IgD-negative memory B cell (primary cell): ENCODE results near the gene CTSS. TPM values are rescaled to one million over a fixed set of nuclear protein-coding genes. Genes with fewer than 3 reads are reported as not detected.
"Not testable (repeated sequence)": the region's sequence is repeated elsewhere in the genome, so short reads cannot be mapped to it uniquely, and the experiment has no call there.

Experiments
- H3K27ac Mint-ChIP-seq, 3 donors: one replicate each; pipeline ENCODE4 v1.8.0; 2020 to 2022; ENCODE audit warnings: mild to moderate bottlenecking in 3 of 3, mixed read lengths in 3 of 3, moderate library complexity in 1 of 3
- H3K27me3 Mint-ChIP-seq: one replicate; pipeline ENCODE4 v1.8.0; 2021; ENCODE audit warnings: mixed read lengths
- H3K36me3 Mint-ChIP-seq: one replicate; pipeline ENCODE4 v1.8.0; 2020; ENCODE audit warnings: mild to moderate bottlenecking, mixed read lengths
- H3K4me1 Mint-ChIP-seq, 3 donors: one replicate each; pipeline ENCODE4 v1.8.0; 2020 to 2022; ENCODE audit warnings: mixed read lengths in 3 of 3, mild to moderate bottlenecking in 1 of 3
- H3K4me3 Mint-ChIP-seq, 4 donors: one replicate each; pipeline ENCODE4 v1.8.0; 2020 to 2022; ENCODE audit warnings: mild to moderate bottlenecking in 4 of 4, mixed read lengths in 4 of 4, moderate library complexity in 3 of 4
- H3K9me3 Mint-ChIP-seq, 3 donors: one replicate each; pipeline ENCODE4 v1.8.0; 2020 to 2021; ENCODE audit warnings: mixed read lengths in 3 of 3, mild to moderate bottlenecking in 1 of 3
- polyA plus RNA-seq: library from polyadenylated mRNA; unstranded; fragments of 300-500 nt; fragmentation: Illumina TruSeq; gene quantifications from one replicate; pipeline ENCODE4 v1.2.3, GENCODE V29; 2021

The CTSS gene
- polyA plus RNA-seq, 1 donor from 2014 or later = 478 TPM

DNA sequence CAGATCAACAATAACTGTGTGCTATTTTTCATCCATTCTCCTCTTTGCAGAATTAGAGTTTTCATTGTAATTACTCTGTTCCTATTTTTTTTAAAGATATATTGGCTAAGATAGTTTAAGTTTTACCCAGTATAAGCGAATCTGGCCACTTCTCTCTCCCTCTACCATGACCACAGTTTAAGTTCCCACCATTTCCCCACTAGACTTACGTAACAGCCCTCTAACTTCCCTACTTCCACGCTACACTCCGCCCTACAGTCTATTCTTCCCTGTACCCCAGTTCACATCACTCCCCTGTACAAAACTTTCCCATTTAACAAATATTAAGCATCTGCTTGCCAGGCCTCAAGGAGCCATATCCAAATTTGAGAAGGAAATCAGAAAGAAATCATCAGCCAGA is 26.0 kb upstream of the CTSS start:
- Mint-ChIP-seq H3K36me3 (peaks cover 2% of the 10 kb centered on the region), H3K27me3 (no peaks in the 10 kb centered on the region), H3K9me3 (no peaks in the 10 kb centered on the region), H3K4me1 (peaks cover 8 to 10% (median 10%) of the 10 kb centered on the region in 3 donors), H3K27ac (peak overlapping the region in 1 of 3 donors; percentile 8), H3K4me3 (no peak overlapping the region)

DNA sequence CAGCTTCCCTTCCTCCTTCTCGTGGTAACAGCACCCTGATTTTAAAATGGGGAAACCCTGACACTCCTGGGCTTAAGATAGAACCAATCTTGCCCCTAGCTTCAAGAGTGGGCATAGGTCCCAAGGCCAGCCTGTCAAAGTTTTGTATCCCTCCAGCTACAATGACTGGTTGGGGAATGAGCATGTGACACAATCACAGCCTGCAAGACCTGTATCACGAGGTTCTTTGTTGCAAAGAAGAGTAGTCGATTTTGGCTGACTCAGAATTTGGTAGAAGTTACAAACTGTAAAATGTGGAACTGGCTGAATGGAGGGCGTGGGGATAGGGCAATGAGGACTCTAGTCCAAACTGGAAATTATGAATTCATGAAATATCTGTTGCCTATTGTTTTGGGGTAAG is 23.8 kb upstream of the CTSS start:
- no peaks in the 10 kb centered on the region for H3K9me3 Mint-ChIP-seq
- H3K27me3 Mint-ChIP-seq = no peaks in the 10 kb centered on the region
- H3K4me3 Mint-ChIP-seq = no peak overlapping the region
- peaks cover 2% of the 10 kb centered on the region for H3K36me3 Mint-ChIP-seq
- H3K27ac Mint-ChIP-seq = peak overlapping the region in 1 of 3 donors; percentile 80
- H3K4me1 Mint-ChIP-seq = peaks cover 9 to 10% (median 10%) of the 10 kb centered on the region in 3 donors

DNA sequence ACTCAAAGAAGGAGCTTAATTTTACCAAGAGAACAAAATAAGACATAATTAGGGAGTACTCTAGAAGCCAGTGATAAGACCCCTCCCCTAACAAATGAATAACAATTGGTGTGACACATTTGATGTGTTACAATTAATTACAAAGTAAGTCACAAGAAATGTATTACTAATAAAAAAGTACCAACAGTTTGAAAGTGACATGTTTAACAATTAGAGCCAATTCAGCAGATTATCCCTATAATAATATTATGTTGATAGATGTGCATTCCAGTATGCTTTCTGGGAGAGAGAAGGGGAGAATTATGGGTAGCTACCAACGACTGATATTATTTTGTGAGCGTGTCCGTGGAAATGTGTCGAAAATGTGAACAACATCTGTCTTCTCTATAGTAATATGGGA is 23.4 kb upstream of the CTSS start:
- Mint-ChIP-seq H3K4me3 (no peak overlapping the region), H3K9me3 (no peaks in the 10 kb centered on the region), H3K4me1 (peaks cover 9 to 10% (median 10%) of the 10 kb centered on the region in 3 donors), H3K36me3 (peaks cover 2% of the 10 kb centered on the region), H3K27me3 (no peaks in the 10 kb centered on the region), H3K27ac (no peak overlapping the region)

DNA sequence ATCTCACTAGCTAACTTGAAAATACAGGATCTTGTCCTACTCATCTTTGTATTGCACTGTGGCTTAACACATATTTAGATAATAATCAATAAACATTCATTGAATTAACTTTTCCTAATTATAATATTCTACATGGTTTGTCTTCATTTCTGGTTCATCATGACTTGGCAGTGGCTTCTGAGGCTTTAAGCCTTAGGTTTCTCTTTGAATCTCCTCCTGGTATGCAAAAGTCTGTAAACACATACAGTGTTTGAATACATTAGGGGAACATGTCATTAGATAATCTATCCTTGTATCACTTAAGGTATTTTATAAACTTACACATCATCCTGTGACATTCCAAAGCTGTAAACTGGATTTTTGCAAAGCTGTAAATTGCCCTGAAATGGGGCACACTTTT is 21.9 kb upstream of the CTSS start:
- no peak overlapping the region for H3K4me3 Mint-ChIP-seq
- no peaks in the 10 kb centered on the region for H3K9me3 Mint-ChIP-seq
- H3K36me3 Mint-ChIP-seq = peaks cover 2% of the 10 kb centered on the region
- no peaks in the 10 kb centered on the region for H3K27me3 Mint-ChIP-seq
- no peak overlapping the region for H3K27ac Mint-ChIP-seq
- peaks cover 9 to 10% (median 10%) of the 10 kb centered on the region in 3 donors for H3K4me1 Mint-ChIP-seq

DNA sequence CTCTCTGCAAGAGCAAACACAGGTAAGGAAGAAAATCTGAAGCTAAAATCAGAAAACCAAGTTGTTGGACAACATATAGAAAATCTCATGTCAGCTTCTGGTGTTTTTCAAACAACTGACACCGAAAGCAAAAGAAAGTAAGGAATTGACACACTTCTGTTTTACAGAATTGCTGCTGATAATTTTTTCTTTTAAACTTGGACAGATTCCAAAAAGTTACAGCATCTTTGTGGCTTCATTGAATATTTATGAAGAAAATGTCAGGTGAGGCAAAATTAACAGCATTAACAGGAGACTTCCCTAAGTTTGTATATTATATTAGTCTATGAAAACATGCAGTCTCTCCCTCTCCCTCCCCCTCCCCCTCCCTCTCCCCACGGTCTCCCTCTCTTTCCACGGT is 14.9 kb upstream of the CTSS start:
- Mint-ChIP-seq H3K4me3 (no peak overlapping the region), H3K36me3 (no peaks in the 10 kb centered on the region), H3K4me1 (peaks cover 0 to 6% (median 5%) of the 10 kb centered on the region in 3 donors), H3K27ac (no peak overlapping the region), H3K9me3 (no peaks in the 10 kb centered on the region), H3K27me3 (no peaks in the 10 kb centered on the region)

DNA sequence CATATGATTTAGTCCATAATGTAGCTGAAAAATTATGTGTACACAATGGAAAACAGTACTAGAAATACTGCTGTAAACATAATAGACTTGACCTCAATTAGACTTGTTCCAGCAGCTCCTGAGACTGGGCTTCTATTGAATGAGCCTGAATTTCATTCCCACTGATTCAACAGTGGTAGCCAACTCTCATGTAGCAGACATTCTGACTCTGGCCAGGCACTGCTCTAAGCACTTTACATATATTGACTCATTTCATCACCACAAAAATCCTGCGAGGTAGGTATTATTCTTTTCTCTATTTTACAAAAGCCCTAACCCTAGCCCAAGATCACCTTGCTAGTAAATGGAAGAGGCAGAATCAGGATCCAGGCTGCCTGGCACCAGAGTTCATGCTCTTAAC is 12.8 kb upstream of the CTSS start:
- H3K9me3 Mint-ChIP-seq = no peaks in the 10 kb centered on the region
- H3K4me1 Mint-ChIP-seq = peaks cover 0 to 5% (median 5%) of the 10 kb centered on the region in 3 donors
- no peaks in the 10 kb centered on the region for H3K27me3 Mint-ChIP-seq
- H3K4me3 Mint-ChIP-seq = no peak overlapping the region
- H3K36me3 Mint-ChIP-seq = no peaks in the 10 kb centered on the region
- no peak overlapping the region for H3K27ac Mint-ChIP-seq

DNA sequence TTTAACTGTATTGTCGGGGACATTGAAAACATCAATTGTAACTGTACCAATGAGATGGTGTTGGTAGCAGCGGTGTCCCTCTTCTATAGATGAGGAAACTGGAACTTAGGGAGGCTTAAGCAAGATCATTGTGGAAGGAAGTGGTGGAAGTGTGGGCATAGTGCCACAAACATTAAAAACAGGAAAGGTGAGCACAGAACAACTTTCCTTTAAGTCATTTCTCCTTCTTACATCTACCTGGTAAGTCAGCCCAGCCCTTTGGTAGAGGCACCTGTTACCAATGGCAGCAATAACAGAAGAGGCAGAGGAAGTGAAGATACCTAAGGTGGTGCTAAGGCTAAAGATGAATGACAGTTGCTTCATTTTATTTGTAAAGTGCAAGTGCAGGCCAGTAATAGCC is 12.0 kb upstream of the CTSS start:
- no peaks in the 10 kb centered on the region for H3K27me3 Mint-ChIP-seq
- H3K4me3 Mint-ChIP-seq = no peak overlapping the region
- H3K36me3 Mint-ChIP-seq = peaks cover 1% of the 10 kb centered on the region
- no peak overlapping the region for H3K27ac Mint-ChIP-seq
- no peaks in the 10 kb centered on the region for H3K9me3 Mint-ChIP-seq
- H3K4me1 Mint-ChIP-seq = peaks cover 0 to 5% (median 5%) of the 10 kb centered on the region in 3 donors

DNA sequence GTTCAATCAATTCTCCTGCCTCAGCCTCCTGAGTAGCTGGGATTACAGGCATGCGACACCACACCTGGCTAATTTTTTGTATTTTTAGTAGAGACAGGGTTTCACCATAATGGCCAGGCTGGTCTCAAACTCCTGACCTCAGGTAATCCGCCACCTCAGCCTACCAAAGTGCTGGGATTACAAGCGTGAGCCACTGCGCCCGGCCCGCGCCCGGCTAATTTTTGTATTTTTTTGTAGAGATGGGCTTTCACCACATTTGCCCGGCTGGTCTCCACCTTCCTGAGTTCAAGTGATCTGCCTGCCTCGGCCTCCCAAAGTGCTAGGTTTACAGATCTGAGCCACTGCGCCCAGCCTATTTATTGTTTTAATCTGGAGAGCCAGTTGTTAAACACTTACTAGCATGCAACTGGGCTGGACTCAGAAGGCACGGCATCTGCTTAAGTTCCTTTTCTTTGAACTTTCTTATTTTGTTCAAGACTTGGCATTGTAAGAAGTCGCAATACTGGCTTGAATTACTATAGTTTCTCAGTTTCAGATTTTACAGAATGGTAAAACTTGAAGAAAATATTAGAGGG is 10.4 kb upstream of the CTSS start:
- H3K4me3 Mint-ChIP-seq, H3K27me3 Mint-ChIP-seq, H3K27ac Mint-ChIP-seq, H3K9me3 Mint-ChIP-seq, H3K36me3 Mint-ChIP-seq: not testable (repeated sequence)
- H3K4me1 Mint-ChIP-seq = peaks cover 6 to 12% (median 10%) of the 10 kb centered on the region in 3 donors

DNA sequence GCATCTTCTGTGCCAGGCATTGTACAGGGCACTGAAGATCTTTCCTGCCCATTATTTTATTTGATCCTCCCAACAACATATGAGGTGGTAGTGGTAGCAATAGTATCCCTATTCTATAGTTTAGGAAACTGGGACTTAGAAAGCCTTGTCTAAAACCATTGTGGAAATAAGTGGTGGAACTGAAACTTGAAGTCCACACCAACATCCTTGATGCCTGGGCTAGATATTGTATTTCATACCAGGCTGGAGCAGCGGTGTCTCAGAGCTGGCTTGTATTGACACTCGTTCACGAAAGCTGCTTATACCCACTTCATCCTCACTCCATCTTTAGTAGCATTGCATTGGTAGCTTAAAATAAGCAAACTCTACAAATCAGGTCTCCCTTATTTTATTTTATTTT is 9.7 kb upstream of the CTSS start:
- Mint-ChIP-seq H3K4me1 (peaks cover 12 to 18% (median 15%) of the 10 kb centered on the region in 3 donors), H3K9me3 (no peaks in the 10 kb centered on the region), H3K4me3 (no peak overlapping the region), H3K27me3 (no peaks in the 10 kb centered on the region), H3K36me3 (peaks cover 1% of the 10 kb centered on the region), H3K27ac (no peak overlapping the region)

DNA sequence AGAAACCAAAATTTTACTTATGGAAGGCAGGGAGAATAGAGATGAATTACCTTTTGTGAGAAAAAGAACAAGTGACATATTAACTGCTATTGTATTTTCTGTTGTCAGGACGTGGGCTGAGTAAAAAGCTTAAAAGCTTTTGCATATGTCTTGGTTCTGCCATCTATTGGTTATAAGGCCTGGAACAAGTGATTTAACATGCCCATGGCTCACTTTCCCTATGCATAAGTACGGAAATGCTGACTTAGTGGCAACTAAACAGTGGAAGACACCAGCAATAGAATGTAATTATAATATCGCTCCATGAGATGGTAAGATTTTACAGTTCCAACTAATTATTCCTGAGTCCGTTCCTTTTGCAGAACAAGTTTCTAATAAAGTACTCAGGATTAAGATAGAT is 6.7 kb upstream of the CTSS start:
- Mint-ChIP-seq H3K36me3 (peaks cover 1% of the 10 kb centered on the region), H3K27me3 (no peaks in the 10 kb centered on the region), H3K9me3 (no peaks in the 10 kb centered on the region), H3K4me3 (no peak overlapping the region), H3K27ac (no peak overlapping the region), H3K4me1 (peaks cover 11 to 17% (median 12%) of the 10 kb centered on the region in 3 donors)

DNA sequence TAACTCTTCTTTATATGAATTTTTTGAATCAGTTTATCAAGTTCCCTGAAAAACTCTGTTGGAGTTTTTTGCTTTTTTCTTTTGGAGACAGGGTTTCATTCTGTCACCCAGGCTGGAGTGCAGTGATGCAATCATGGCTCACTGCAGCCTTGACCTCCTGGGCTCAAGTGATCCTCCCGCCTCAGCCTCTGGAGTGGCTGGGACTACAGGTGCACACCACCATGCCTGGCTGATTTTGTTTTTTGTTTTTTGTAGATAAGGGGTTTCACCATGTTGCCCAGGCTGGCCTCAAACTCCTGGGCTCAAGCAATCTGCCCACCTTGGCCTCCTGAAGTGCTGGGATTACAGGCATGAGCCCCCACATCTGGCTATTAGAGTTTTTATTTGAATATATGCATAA is 2.1 kb upstream of the CTSS start:
- H3K27ac Mint-ChIP-seq = peak overlapping the region in 1 of 3 donors; percentile 24
- H3K9me3 Mint-ChIP-seq, H3K27me3 Mint-ChIP-seq, H3K36me3 Mint-ChIP-seq: not testable (repeated sequence)
- peak overlapping the region in 1 of 4 donors; percentile 44 for H3K4me3 Mint-ChIP-seq
- H3K4me1 Mint-ChIP-seq = peaks cover 29 to 31% (median 31%) of the 10 kb centered on the region in 3 donors

DNA sequence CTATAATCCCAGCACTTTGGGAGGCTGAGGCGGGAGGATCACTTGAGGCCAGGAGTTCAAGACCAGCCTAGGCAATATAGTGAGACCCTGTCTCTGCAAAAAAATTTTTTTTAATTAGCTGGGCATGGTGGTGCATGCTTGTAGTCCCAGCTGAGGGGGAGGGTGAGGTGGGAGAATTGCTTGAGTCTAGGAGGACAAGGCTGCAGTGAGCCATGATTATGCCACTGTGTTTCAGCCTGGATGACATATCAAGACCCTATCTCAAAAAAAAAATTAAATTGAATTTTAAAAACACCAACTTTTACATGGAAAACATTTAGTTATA is 361 bp upstream of the CTSS start:
- H3K9me3 Mint-ChIP-seq, H3K27me3 Mint-ChIP-seq, H3K36me3 Mint-ChIP-seq: not testable (repeated sequence)
- Mint-ChIP-seq H3K4me3 (peak overlapping the region; percentile 96), H3K27ac (peak overlapping the region; percentile 93 to 98 (median 96)), H3K4me1 (peaks cover 31 to 37% (median 33%) of the 10 kb centered on the region in 3 donors)

DNA sequence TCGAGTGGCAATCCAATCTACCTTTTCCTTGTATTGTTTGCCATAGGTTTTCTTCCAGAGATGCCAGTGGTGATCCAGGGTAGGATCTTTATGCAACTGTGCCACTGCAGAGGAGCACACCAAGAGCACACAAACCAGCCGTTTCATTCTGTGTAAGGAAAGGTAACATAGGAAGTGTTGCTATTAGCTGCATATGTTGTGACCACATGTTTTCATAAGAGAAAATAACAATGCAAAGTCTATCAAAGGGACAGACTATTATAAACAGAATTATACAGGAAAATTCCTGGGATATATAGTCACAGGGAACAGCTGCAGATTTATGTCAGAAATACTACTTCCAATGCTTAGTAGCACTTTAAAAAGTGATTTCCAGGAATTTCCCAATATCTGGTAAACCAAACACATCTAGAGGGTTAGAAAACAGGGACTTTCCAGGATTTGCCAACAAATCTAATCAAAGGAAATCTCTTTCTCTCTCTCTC is 919 bp downstream of the CTSS start:
- Mint-ChIP-seq H3K27ac (peak overlapping the region; percentile 93 to 98 (median 96)), H3K9me3 (no peaks in the 10 kb centered on the region), H3K27me3 (peaks cover 1% of the 10 kb centered on the region), H3K36me3 (peaks cover 14% of the 10 kb centered on the region), H3K4me3 (peak overlapping the region; percentile 96), H3K4me1 (peaks cover 36 to 43% (median 40%) of the 10 kb centered on the region in 3 donors)

DNA sequence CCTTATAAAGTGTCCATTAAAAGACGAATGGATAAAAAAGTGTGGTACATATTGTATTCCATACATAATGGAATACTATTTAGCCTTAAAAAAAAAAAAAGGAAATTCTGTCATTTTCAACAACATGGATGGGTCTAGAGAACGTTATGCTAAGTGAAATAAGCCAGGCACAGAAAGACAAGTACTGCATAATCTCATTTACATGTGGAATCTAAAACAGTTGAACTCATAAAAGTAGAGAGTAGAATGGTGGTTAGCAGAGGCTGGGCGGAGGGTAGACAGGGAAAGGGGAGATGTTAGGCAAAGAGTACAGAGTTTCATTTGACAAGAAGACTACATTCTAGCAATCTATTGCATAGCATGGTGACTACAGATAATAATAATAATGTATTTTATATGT is 2.6 kb downstream of the CTSS start:
- Mint-ChIP-seq H3K27me3 (peaks cover 1% of the 10 kb centered on the region), H3K4me3 (peak overlapping the region; percentile 67 to 94 (median 80)), H3K4me1 (peaks cover 37 to 44% (median 44%) of the 10 kb centered on the region in 3 donors), H3K36me3 (peaks cover 14% of the 10 kb centered on the region), H3K27ac (no peak overlapping the region), H3K9me3 (no peaks in the 10 kb centered on the region)

DNA sequence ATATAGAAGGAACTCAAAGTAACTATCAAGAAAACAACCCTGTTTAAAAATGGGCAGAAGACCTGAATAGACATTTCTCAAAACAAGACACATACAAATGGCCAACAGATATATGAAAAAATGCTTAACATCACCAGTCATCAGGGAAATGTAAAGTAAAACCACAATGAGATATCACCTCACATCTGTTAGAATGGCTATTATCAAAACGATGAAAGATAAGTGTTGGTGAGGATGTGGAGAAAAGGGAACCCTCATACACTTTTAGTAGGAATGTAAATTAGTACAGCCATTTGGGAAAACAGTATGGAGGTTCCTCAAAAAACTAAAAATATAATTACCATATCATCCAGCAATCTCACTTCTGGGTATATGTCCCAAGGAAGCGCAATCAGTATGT is 3.0 kb downstream of the CTSS start:
- peak overlapping the region in 1 of 3 donors; percentile 60 for H3K27ac Mint-ChIP-seq
- no peaks in the 10 kb centered on the region for H3K9me3 Mint-ChIP-seq

DNA sequence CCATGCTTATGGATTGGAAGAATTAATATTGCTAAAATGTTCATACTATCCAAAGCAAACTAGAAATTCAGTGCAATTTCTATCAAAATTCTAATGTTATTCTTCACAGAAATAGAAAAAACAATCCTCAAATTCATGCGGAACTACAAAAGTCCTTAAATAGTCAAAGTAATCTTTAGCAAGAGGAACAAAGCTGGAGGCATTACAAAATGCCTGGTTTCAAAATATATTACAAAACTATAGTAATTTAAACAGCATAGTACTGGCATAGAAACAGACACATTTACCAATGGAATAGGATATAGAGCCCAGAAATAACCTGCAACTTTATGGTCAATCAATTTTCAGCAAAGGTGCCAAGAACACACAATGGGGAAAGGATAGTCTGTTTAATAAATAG is 3.8 kb downstream of the CTSS start:
- Mint-ChIP-seq H3K9me3 (no peaks in the 10 kb centered on the region), H3K27ac (peak overlapping the region in 1 of 3 donors; percentile 60), H3K4me3 (peak overlapping the region in 1 of 4 donors; percentile 87), H3K27me3 (peaks cover 1% of the 10 kb centered on the region), H3K36me3 (peaks cover 14% of the 10 kb centered on the region), H3K4me1 (peaks cover 37 to 44% (median 41%) of the 10 kb centered on the region in 3 donors)

More for the DNA sequence above, 3.0 kb downstream of the CTSS start:
- Mint-ChIP-seq H3K4me1 (peaks cover 37 to 44% (median 41%) of the 10 kb centered on the region in 3 donors), H3K27me3 (peaks cover 1% of the 10 kb centered on the region), H3K4me3 (peak overlapping the region; percentile 48 to 94 (median 80)), H3K36me3 (peaks cover 14% of the 10 kb centered on the region)
